K562 (cell line): ENCODE data around the gene EIF4G1. TPM values are rescaled to one million over a fixed set of nuclear protein-coding genes. Genes with fewer than 3 reads are reported as not detected.

Source experiments
- E2F3 ChIP-seq: fragments of 250-450 bp; sonication (Bioruptor Pico); IDR thresholded peaks from 2 replicates; pipeline ENCODE4 v1.4.0; 2020; ENCODE audit warnings: mild to moderate bottlenecking
- ELK3 ChIP-seq: fragments of 450-650 bp; formaldehyde crosslinking; IDR thresholded peaks from 2 replicates; pipeline ENCODE4 v1.4.0; 2020; ENCODE audit warnings: mild to moderate bottlenecking
- HDAC3 ChIP-seq: fragments of 450-650 bp; IDR thresholded peaks from 2 replicates; pipeline ENCODE4 v1.6.1; 2018; ENCODE audit warnings: borderline replicate concordance, mild to moderate bottlenecking, moderate library complexity; ENCODE audit not compliant: partially characterized antibody
- NR3C1 ChIP-seq: sonication (generic); formaldehyde crosslinking; IDR thresholded peaks from 2 replicates; pipeline ENCODE4 v1.8.1; 2022; ENCODE audit warnings: missing genetic modification reagents
- PCBP1 ChIP-seq: fragments of 200-400 bp; formaldehyde crosslinking; IDR thresholded peaks from 2 replicates; pipeline ENCODE4 v1.6.1; 2018; ENCODE audit warnings: mild to moderate bottlenecking, low read depth, low read length; ENCODE audit not compliant: poor library complexity, severe bottlenecking
- RFX7 ChIP-seq: fragments of 250-450 bp; sonication (Bioruptor Pico); IDR thresholded peaks from 2 replicates; pipeline ENCODE4 v1.5.1; 2021; ENCODE audit warnings: mild to moderate bottlenecking
- STAT6 ChIP-seq: sonication (generic); formaldehyde crosslinking; IDR thresholded peaks from 2 replicates; pipeline ENCODE4 v1.8.1; 2023; ENCODE audit warnings: mild to moderate bottlenecking, missing genetic modification reagents
- ZBTB40 ChIP-seq, 2 experiments: fragments of 450-650 bp in 1 of 2; sonication (generic) in 1 of 2; formaldehyde crosslinking in 1 of 2; IDR thresholded peaks; 2 replicates each; pipeline versions ENCODE4 v1.7.1 to v1.9.0; 2016 to 2022; ENCODE audit warnings: inconsistent platforms in 1 of 2, mild to moderate bottlenecking in 1 of 2, missing genetic modification reagents in 1 of 2
- ZNF324 ChIP-seq: fragments of 250-450 bp; sonication (Bioruptor Pico); IDR thresholded peaks from 2 replicates; pipeline ENCODE4 v1.4.0; 2020; ENCODE audit warnings: mild to moderate bottlenecking
- ZNF717 ChIP-seq: fragments of 250-450 bp; sonication (Bioruptor Pico); IDR thresholded peaks from 2 replicates; pipeline ENCODE4 v1.5.0; 2021
- polyA plus RNA-seq, 8 experiments: library from polyadenylated mRNA; depleted of rRNA in 4 of 8; stranded (reverse) in 5 of 8; unstranded in 3 of 8; fragments of >200 nt; fragmentation: Nextera tagmentation in 2 of 8; fragmentation: Illumina TruSeq in 1 of 8; extraction: Ambion mirVana in 2 of 8; extraction: Trizol in 1 of 8; gene quantifications; 2 replicates each; pipeline versions ENCODE4 v1.2.1 to v1.2.3, GENCODE V29; 2011 to 2014; ENCODE audit warnings: inconsistent platforms in 1 of 8, missing spikeins in 1 of 8
- total RNA-seq, 7 experiments: library from RNA; depleted of rRNA in 6 of 7; stranded (reverse); fragments of >200 nt in 6 of 7; fragmentation: Illumina TruSeq in 2 of 7; extraction: Trizol in 2 of 7; gene quantifications; 2 replicates each; pipeline versions ENCODE4 v1.2.1 to v1.2.3, GENCODE V29; 2011 to 2021; ENCODE audit warnings: low replicate concordance in 1 of 7
- TF ChIP-seq, protein P1 (sequence below): sonication (generic); formaldehyde crosslinking; IDR thresholded peaks from 2 replicates; pipeline ENCODE4 v1.8.0; 2022; ENCODE audit warnings: missing genetic modification reagents, mild to moderate bottlenecking, borderline replicate concordance

The EIF4G1 gene
- total and polyA plus RNA-seq, 9 of the 15 experiments (the other 6 are each of a cell fraction or from before 2014, with no cell fraction given), result 4.6 to 505 (median 155) TPM

DNA sequence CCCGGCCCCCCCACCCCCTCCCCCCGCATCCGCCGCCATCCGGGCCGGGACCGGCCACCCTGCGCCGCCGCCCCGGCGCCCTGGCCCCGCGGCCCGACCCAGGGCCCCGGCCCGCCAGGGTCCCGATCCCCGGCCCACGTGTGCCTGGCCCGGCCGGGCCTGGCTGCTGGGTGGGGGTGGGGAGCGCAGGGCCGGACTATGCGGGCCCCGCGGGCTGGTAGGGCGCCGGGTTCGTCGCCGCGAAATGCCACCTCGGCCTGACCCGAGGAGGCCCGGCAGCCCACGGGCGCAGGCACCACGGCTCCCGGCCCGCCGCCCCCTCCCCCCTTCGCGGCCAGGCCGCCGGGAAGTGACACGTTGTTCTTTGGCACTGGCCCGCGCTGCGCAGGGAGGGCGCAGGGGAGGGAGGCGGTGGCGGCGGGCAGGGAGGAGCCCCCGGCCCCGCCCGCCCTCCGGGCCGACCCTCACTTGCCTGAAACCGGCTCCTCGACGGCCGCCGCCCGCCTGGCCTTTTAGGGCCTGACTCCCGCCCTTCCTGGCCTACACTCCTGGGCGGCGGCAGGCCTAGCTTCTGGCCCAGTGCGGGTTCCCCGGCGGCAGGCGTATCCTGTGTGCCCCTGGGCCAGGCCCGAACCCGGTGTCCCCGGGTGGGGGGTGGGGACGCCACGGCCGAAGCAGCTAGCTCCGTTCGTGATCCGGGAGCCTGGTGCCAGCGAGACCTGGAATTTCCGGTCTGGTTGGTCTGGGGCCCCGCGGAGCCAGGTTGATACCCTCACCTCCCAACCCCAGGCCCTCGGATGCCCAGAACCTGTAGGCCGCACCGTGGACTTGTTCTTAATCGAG, 515 bp downstream of the EIF4G1 start (continued):
- TF ChIP-seq ELK3 (CRISPR knock-in tag) (no peak), NR3C1 (0 out of 2 replicates have a peak, but pooled peaks have one; percentile 29), STAT6 (CRISPR knock-in tag) (no peak), ZNF324 (CRISPR knock-in tag) (no peak), HDAC3 (no peak), E2F3 (CRISPR knock-in tag) (no peak), RFX7 (CRISPR knock-in tag) (no peak), ZBTB40 (IDR thresholded peaks at IDR 0.05) (peak; percentile 45; the same call in 1 of the 2 replicates), ZBTB40 (CRISPR knock-in tag; IDR thresholded peaks at IDR 0.05) (0 out of 2 replicates have a peak, but pooled peaks have one; percentile 14), ZNF717 (CRISPR knock-in tag) (no peak), PCBP1 (peak; percentile 90)
- TF ChIP-seq, protein P1, sequence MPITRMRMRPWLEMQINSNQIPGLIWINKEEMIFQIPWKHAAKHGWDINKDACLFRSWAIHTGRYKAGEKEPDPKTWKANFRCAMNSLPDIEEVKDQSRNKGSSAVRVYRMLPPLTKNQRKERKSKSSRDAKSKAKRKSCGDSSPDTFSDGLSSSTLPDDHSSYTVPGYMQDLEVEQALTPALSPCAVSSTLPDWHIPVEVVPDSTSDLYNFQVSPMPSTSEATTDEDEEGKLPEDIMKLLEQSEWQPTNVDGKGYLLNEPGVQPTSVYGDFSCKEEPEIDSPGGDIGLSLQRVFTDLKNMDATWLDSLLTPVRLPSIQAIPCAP (CRISPR knock-in tag), result no peak
